Endothelial cell of umbilical vein (primary cell): ENCODE results near the gene VCL. TPM values are rescaled to one million over a fixed set of nuclear protein-coding genes. Genes with fewer than 3 reads are reported as not detected.
A peak's percentile ranks its signal among the peaks of the same experiment; 100 is the strongest.

Source experiments
- BruUV-seq: library from RNA; stranded (reverse); fragments of 400-500 nt; replicated peaks from 2 replicates; lab custom pipeline; 2021; lab: Mats Ljungman, UMichigan
- CTCF ChIA-PET: fragments of 300-600, 350-600 bp; sonication (Branson Sonifier 250); formaldehyde crosslinking; loops from one replicate; lab custom pipeline; 2021; ENCODE audit warnings: antibody characterized with exemption, inconsistent platforms; lab: Charles Lee
- POLR2A ChIA-PET: fragments of 300-600, 350-600 bp; sonication (Branson Sonifier 250); formaldehyde crosslinking; loops from one replicate; lab custom pipeline; 2021; ENCODE audit warnings: antibody characterized with exemption, inconsistent platforms; lab: Charles Lee
- DNase-seq: peaks from one replicate; pipeline ENCODE4 v3.0.0-alpha.2; 2011; ENCODE audit warnings: low read depth, low spot score
- FAIRE-seq: peaks from 2 replicates; lab custom pipeline; 2011; peaks lifted over from hg19 to GRCh38; lab: Jason Lieb, UNC
- H2AFZ ChIP-seq: 2 replicates; pipeline ENCODE4 v1.6.0; 2012; ENCODE audit warnings: low read depth, low read length, control low read depth, inconsistent platforms
- H3K27ac ChIP-seq: 2 replicates; pipeline ENCODE4 v1.5.1; 2011; ENCODE audit warnings: low read depth, mild to moderate bottlenecking, control low read depth, low read length, moderate library complexity; ENCODE audit not compliant: insufficient read depth
- H3K27me3 ChIP-seq, 2 experiments: 2 replicates each; pipeline versions ENCODE4 v1.6.0 to v1.6.1; 2011; ENCODE audit warnings: low read length in 2 of 2, mixed read lengths in 1 of 2; ENCODE audit not compliant: control insufficient read depth in 2 of 2, insufficient read depth in 2 of 2
- H3K36me3 ChIP-seq, 2 experiments: 2 replicates in 1 of 2; 3 replicates in 1 of 2; pipeline ENCODE4 v1.5.1; 2011; ENCODE audit warnings: low read length in 2 of 2, mild to moderate bottlenecking in 1 of 2, moderate library complexity in 1 of 2; ENCODE audit not compliant: control insufficient read depth in 2 of 2, insufficient read depth in 2 of 2; ENCODE audit errors: extremely low read depth in 1 of 2
- H3K4me1 ChIP-seq: 3 replicates; pipeline ENCODE4 v1.5.1; 2011; ENCODE audit warnings: mild to moderate bottlenecking, low read length; ENCODE audit not compliant: control insufficient read depth, insufficient read depth; ENCODE audit errors: extremely low read depth
- H3K4me2 ChIP-seq: 2 replicates; pipeline ENCODE4 v1.6.1; 2011; ENCODE audit warnings: low read length, control low read depth, mixed read lengths; ENCODE audit not compliant: insufficient read depth
- H3K4me3 ChIP-seq, 3 experiments: fragments of 200-600 bp in 1 of 3; sonication (generic), shearing (Covaris generic) in 1 of 3; replicated peaks in 1 of 3; 2 replicates each; pipeline ENCODE4 v1.5.1; 2011 to 2016; ENCODE audit warnings: control low read depth in 3 of 3, low read length in 3 of 3, mild to moderate bottlenecking in 2 of 3, inconsistent platforms in 1 of 3, low read depth in 1 of 3, moderate library complexity in 1 of 3; ENCODE audit not compliant: insufficient read depth in 1 of 3
- H3K79me2 ChIP-seq: 2 replicates; pipeline ENCODE4 v1.6.0; 2012; ENCODE audit warnings: low read length, inconsistent platforms; ENCODE audit not compliant: control insufficient read depth, insufficient read depth
- H3K9ac ChIP-seq: replicated peaks from 2 replicates; pipeline ENCODE3; 2011; ENCODE audit warnings: low read length, control low read depth; ENCODE audit not compliant: insufficient read depth; ENCODE audit errors: extremely low read depth
- H3K9me1 ChIP-seq: replicated peaks from 3 replicates; pipeline ENCODE4 v1.6.0; 2011; ENCODE audit warnings: mild to moderate bottlenecking, low read length; ENCODE audit not compliant: control insufficient read depth, insufficient read depth; ENCODE audit errors: extremely low read depth
- H3K9me3 ChIP-seq: replicated peaks from 2 replicates; pipeline ENCODE4 v1.5.1; 2012; ENCODE audit warnings: low read length, inconsistent platforms; ENCODE audit not compliant: control insufficient read depth, insufficient read depth
- H4K20me1 ChIP-seq: replicated peaks from 2 replicates; pipeline ENCODE3; 2011; ENCODE audit warnings: mild to moderate bottlenecking, low read length; ENCODE audit not compliant: control insufficient read depth, insufficient read depth; ENCODE audit errors: extremely low read depth
- EZH2 ChIP-seq: IDR thresholded peaks from 2 replicates; pipeline ENCODE4 v1.6.1; 2012; ENCODE audit warnings: borderline replicate concordance, low read depth, mild to moderate bottlenecking, moderate library complexity, low read length, inconsistent platforms; ENCODE audit not compliant: severe bottlenecking
- GATA2 ChIP-seq: IDR thresholded peaks from 2 replicates; pipeline ENCODE4 v1.7.0; 2011; ENCODE audit warnings: low read depth, mild to moderate bottlenecking, moderate library complexity, mixed read lengths, low read length; ENCODE audit not compliant: insufficient read length, insufficient read depth
- JUN ChIP-seq: IDR thresholded peaks from 2 replicates; pipeline ENCODE4 v1.6.1; 2011; ENCODE audit warnings: borderline replicate concordance, low read depth; ENCODE audit not compliant: insufficient read length, insufficient read depth
- MYC ChIP-seq: IDR thresholded peaks from one replicate; pipeline ENCODE4 v1.6.1; 2011; ENCODE audit warnings: mild to moderate bottlenecking, low read depth, low read length
- POLR2A ChIP-seq: IDR thresholded peaks from 2 replicates; pipeline ENCODE4 v1.6.1; 2012; ENCODE audit warnings: low read depth, mild to moderate bottlenecking, control low read depth, low read length
- dilution Hi-C: fragments of 300-500 bp; cut with MboI; formaldehyde crosslinking; loops from one replicate; pipeline ENCODE4 v1.15.0; 2019; ENCODE audit warnings: low sequenced_read_pairs; ENCODE audit not compliant: extremely low pct_ligation_motif_present
- intact Hi-C: fragments of 100-400 bp; cut with micrococcal nuclease; formaldehyde crosslinking; loops from one replicate; pipeline ENCODE4 v1.10.0; 2022
- polyA plus RNA-seq, 4 experiments: library from polyadenylated mRNA; depleted of rRNA in 3 of 4; stranded (reverse) in 3 of 4; unstranded in 1 of 4; fragments of >200 nt; gene quantifications; 2 replicates each; pipeline versions ENCODE4 v1.2.1 to v1.2.3, GENCODE V29; 2011 to 2012; ENCODE audit warnings: missing spikeins in 1 of 4
- total RNA-seq: library from RNA; stranded (reverse); gene quantifications from 2 replicates; pipeline ENCODE4 v1.2.3, GENCODE V29; 2021
- TF ChIP-seq, protein P1 (sequence below): IDR thresholded peaks from 2 replicates; pipeline ENCODE4 v1.6.1; 2011; ENCODE audit not compliant: insufficient read depth, insufficient read length
- TF ChIP-seq, protein P2 (sequence below), 2 donors: IDR thresholded peaks; 1 replicate in 1 of 2; 2 replicates in 1 of 2; pipeline ENCODE4 v1.5.1; 2011; ENCODE audit warnings: low read length in 2 of 2, mild to moderate bottlenecking in 2 of 2, moderate library complexity in 2 of 2, control low read depth in 1 of 2, inconsistent platforms in 1 of 2, low read depth in 1 of 2; ENCODE audit not compliant: insufficient read depth in 1 of 2; ENCODE audit errors: extremely low read depth in 1 of 2

VCL gene
- total and polyA plus RNA-seq, 2 donors (not counting 3 experiments of a cell fraction or from before 2014, with no cell fraction given) = 95.4 to 231 TPM

DNA sequence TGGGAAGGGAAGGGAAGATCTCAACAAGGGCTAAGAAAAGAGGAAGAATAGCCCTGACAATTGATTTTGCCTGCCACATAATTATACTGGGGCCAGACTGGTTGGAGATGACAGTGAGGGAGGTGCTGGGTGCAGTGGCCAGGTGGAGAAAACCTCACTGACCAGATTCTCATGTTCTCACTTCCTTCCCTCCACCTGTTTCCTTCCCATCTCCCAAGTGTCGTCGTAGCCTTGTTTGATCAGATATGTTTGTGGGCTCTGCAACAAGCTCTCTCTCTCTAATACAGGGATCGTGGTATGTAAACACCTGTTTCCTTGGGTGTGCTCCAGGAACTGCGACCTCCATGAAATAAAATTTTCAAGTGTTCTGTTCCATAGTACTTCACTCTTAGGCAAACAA lies 60.2 kb downstream of the VCL start:
- Histone ChIP-seq H3K27ac (no peak overlapping the region), H3K4me3 (no peak overlapping the region), H4K20me1 (no peaks in the 10 kb centered on the region), H3K9ac (no peak overlapping the region), H3K4me2 (no peak overlapping the region), H2AFZ (no peak overlapping the region), H3K27me3 (no peaks in the 10 kb centered on the region), H3K9me3 (no peaks in the 10 kb centered on the region), H3K79me2 (peaks cover 72% of the 10 kb centered on the region), H3K4me1 (peaks cover 34% of the 10 kb centered on the region), H3K36me3 (peaks cover 0 to 2% of the 10 kb centered on the region in 2 experiments), H3K9me1 (no peaks in the 10 kb centered on the region)
- BruUV-seq = no TSS peak
- ChIA-PET POLR2A (interaction anchor here (1.1 kb wide), 1 partner anchor 13 kb away, joined by 4 read pairs; no protein-coding TSS in a partner anchor), CTCF (interaction anchor here (1.0 to 5.9 kb wide), 3 partner anchors 8 to 172 kb away, joined by 5 to 34 read pairs (median 8); no protein-coding TSS in a partner anchor)
- peak; percentile 62 for FAIRE-seq
- dilution Hi-C loops = no loop called here
- intact Hi-C loops = no loop called here
- DNase-seq = peak; percentile 48
- TF ChIP-seq EZH2 (no peak), POLR2A (no peak), JUN (no peak), MYC (no peak), GATA2 (no peak)
- TF ChIP-seq, protein P1, sequence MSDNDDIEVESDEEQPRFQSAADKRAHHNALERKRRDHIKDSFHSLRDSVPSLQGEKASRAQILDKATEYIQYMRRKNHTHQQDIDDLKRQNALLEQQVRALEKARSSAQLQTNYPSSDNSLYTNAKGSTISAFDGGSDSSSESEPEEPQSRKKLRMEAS = no peak
- TF ChIP-seq, protein P2, sequence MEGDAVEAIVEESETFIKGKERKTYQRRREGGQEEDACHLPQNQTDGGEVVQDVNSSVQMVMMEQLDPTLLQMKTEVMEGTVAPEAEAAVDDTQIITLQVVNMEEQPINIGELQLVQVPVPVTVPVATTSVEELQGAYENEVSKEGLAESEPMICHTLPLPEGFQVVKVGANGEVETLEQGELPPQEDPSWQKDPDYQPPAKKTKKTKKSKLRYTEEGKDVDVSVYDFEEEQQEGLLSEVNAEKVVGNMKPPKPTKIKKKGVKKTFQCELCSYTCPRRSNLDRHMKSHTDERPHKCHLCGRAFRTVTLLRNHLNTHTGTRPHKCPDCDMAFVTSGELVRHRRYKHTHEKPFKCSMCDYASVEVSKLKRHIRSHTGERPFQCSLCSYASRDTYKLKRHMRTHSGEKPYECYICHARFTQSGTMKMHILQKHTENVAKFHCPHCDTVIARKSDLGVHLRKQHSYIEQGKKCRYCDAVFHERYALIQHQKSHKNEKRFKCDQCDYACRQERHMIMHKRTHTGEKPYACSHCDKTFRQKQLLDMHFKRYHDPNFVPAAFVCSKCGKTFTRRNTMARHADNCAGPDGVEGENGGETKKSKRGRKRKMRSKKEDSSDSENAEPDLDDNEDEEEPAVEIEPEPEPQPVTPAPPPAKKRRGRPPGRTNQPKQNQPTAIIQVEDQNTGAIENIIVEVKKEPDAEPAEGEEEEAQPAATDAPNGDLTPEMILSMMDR (IDR thresholded peaks at IDR 0.05; ENCODE audit: extremely low read depth in 1 of 2, insufficient read depth in 1 of 2, low read depth in 1 of 2, low read length in 2 of 2) = no peak
